Measurements from ENCODE around the gene ERBB4. TPM values are rescaled to one million over a fixed set of nuclear protein-coding genes. Genes with fewer than 3 reads are reported as not detected.

ERBB4 gene
- total RNA-seq, 5 donors from 2014 or later (not counting 1 experiment from before 2014, with no cell fraction given), result 0.03 to 0.06 TPM; not detected in 3

GRCh38 chr2:212136216-212136795 is 402.3 kb downstream of the ERBB4 start:
- peaks cover 0 to 8% (median 0%) of the 10 kb centered on the region in 3 donors for H3K9me3 Mint-ChIP-seq
- CTCF ChIA-PET, result no interaction called here
- no peak overlapping the region for H3K27ac Mint-ChIP-seq
- POLR2A ChIA-PET, result no interaction called here
- H3K36me3 ChIP-seq (ENCODE audit: control insufficient read depth in 2 of 2, extremely low read depth in 1 of 2, insufficient read depth in 1 of 2, low read length in 1 of 2), result no peaks in the 10 kb centered on the region
- no peak overlapping the region for H3K27ac ChIP-seq (ENCODE audit: low read length)
- WGBS (ENCODE audit: insufficient coverage), result no CpG with 5 or more reads among the region's 2 CpGs
- no peak overlapping the region for H3K4me3 ChIP-seq (ENCODE audit: control insufficient read depth in 1 of 2, extremely low read depth in 1 of 2, low read length in 1 of 2)
- H3K4me1 Mint-ChIP-seq, result no peaks in the 10 kb centered on the region
- no peaks in the 10 kb centered on the region for H3K4me1 ChIP-seq (ENCODE audit: control insufficient read depth in 1 of 2, extremely low read depth in 1 of 2, insufficient read depth in 2 of 2, low read length in 2 of 2)
- no peaks in the 10 kb centered on the region for H3K36me3 Mint-ChIP-seq
- H3K27me3 ChIP-seq (replicated peaks in 1 of 2; ENCODE audit: control insufficient read depth in 2 of 2, extremely low read depth in 1 of 2, insufficient read depth in 2 of 2, low read length in 1 of 2), result no peaks in the 10 kb centered on the region
- no peak overlapping the region for H3K4me3 Mint-ChIP-seq
- ATAC-seq (replicated peaks in 1 of 4) (no peak), DNase-seq (no peak)
- no peaks in the 10 kb centered on the region for H3K27me3 Mint-ChIP-seq
- H3K9me3 ChIP-seq, result no peaks in the 10 kb centered on the region

GRCh38 chr2:212135739-212136138 is 402.9 kb downstream of the ERBB4 start:
- no peaks in the 10 kb centered on the region for H3K27me3 Mint-ChIP-seq
- peaks cover 0 to 8% (median 0%) of the 10 kb centered on the region in 3 donors for H3K9me3 Mint-ChIP-seq
- DNase-seq, result no peak
- no peak overlapping the region for H3K27ac Mint-ChIP-seq
- no peaks in the 10 kb centered on the region for H3K9me3 ChIP-seq
- H3K4me3 Mint-ChIP-seq, result no peak overlapping the region
- no peak for ATAC-seq (replicated peaks in 1 of 4)
- H3K36me3 ChIP-seq (ENCODE audit: control insufficient read depth in 2 of 2, extremely low read depth in 1 of 2, insufficient read depth in 1 of 2, low read length in 1 of 2), result no peaks in the 10 kb centered on the region
- CTCF ChIA-PET, result no interaction called here
- POLR2A ChIA-PET, result no interaction called here
- no peak overlapping the region for H3K27ac ChIP-seq (ENCODE audit: low read length)
- H3K4me1 ChIP-seq (ENCODE audit: control insufficient read depth in 1 of 2, extremely low read depth in 1 of 2, insufficient read depth in 2 of 2, low read length in 2 of 2), result no peaks in the 10 kb centered on the region
- no CpG with 5 or more reads among the region's 2 CpGs for WGBS (ENCODE audit: insufficient coverage)
- H3K4me3 ChIP-seq (ENCODE audit: control insufficient read depth in 1 of 2, extremely low read depth in 1 of 2, low read length in 1 of 2), result no peak overlapping the region
- H3K4me1 Mint-ChIP-seq, result no peaks in the 10 kb centered on the region
- H3K27me3 ChIP-seq (replicated peaks in 1 of 2; ENCODE audit: control insufficient read depth in 2 of 2, extremely low read depth in 1 of 2, insufficient read depth in 2 of 2, low read length in 1 of 2), result no peaks in the 10 kb centered on the region
- H3K36me3 Mint-ChIP-seq, result no peaks in the 10 kb centered on the region

- no peak overlapping the region for H3K27ac ChIP-seq (ENCODE audit: low read length)
- Mint-ChIP-seq H3K9me3 (peaks cover 0 to 10% (median 3%) of the 10 kb centered on the region in 3 donors), H3K36me3 (no peaks in the 10 kb centered on the region), H3K4me1 (no peaks in the 10 kb centered on the region), H3K27ac (no peak overlapping the region), H3K27me3 (no peaks in the 10 kb centered on the region), H3K4me3 (no peak overlapping the region)
- WGBS (ENCODE audit: insufficient coverage), result no CpG with 5 or more reads among the region's 2 CpGs
- H3K4me1 ChIP-seq (ENCODE audit: control insufficient read depth in 1 of 2, extremely low read depth in 1 of 2, insufficient read depth in 2 of 2, low read length in 2 of 2), result no peaks in the 10 kb centered on the region
- ATAC-seq (replicated peaks in 1 of 4) (no peak), DNase-seq (no peak)
- H3K27me3 ChIP-seq (replicated peaks in 1 of 2; ENCODE audit: control insufficient read depth in 2 of 2, extremely low read depth in 1 of 2, insufficient read depth in 2 of 2, low read length in 1 of 2), result no peaks in the 10 kb centered on the region
- ChIA-PET POLR2A (no interaction called here), CTCF (no interaction called here)
- H3K9me3 ChIP-seq, result no peaks in the 10 kb centered on the region
- H3K4me3 ChIP-seq (ENCODE audit: control insufficient read depth in 1 of 2, extremely low read depth in 1 of 2, low read length in 1 of 2), result no peak overlapping the region
- no peaks in the 10 kb centered on the region for H3K36me3 ChIP-seq (ENCODE audit: control insufficient read depth in 2 of 2, extremely low read depth in 1 of 2, insufficient read depth in 1 of 2, low read length in 1 of 2)
Measured at GRCh38 chr2:212133337-212133736, 405.3 kb downstream of the ERBB4 start.

- Mint-ChIP-seq H3K4me3 (no peak overlapping the region), H3K27ac (no peak overlapping the region), H3K36me3 (no peaks in the 10 kb centered on the region), H3K4me1 (no peaks in the 10 kb centered on the region), H3K9me3 (peaks cover 5 to 11% (median 5%) of the 10 kb centered on the region in 3 donors), H3K27me3 (no peaks in the 10 kb centered on the region)
- Histone ChIP-seq H3K36me3 (ENCODE audit: control insufficient read depth in 2 of 2, extremely low read depth in 1 of 2, insufficient read depth in 1 of 2, low read length in 1 of 2) (no peaks in the 10 kb centered on the region), H3K9me3 (no peaks in the 10 kb centered on the region), H3K27ac (ENCODE audit: low read length) (no peak overlapping the region), H3K4me1 (ENCODE audit: control insufficient read depth in 1 of 2, extremely low read depth in 1 of 2, insufficient read depth in 2 of 2, low read length in 2 of 2) (no peaks in the 10 kb centered on the region), H3K4me3 (ENCODE audit: control insufficient read depth in 1 of 2, extremely low read depth in 1 of 2, low read length in 1 of 2) (no peak overlapping the region), H3K27me3 (replicated peaks in 1 of 2; ENCODE audit: control insufficient read depth in 2 of 2, extremely low read depth in 1 of 2, insufficient read depth in 2 of 2, low read length in 1 of 2) (no peaks in the 10 kb centered on the region)
- POLR2A ChIA-PET, result no interaction called here
- WGBS (ENCODE audit: insufficient coverage), result 81% methylated on average over 8 of the region's 10 CpGs
- ATAC-seq (replicated peaks in 1 of 4) (no peak), DNase-seq (no peak)
- CTCF ChIA-PET, result no interaction called here
Measured at GRCh38 chr2:212124598-212124997, 414.0 kb downstream of the ERBB4 start.

GRCh38 chr2:212119591-212119990 is 419.0 kb downstream of the ERBB4 start:
- no peak for ATAC-seq (replicated peaks in 1 of 4)
- no peak overlapping the region for H3K4me3 Mint-ChIP-seq
- H3K4me1 Mint-ChIP-seq, result no peaks in the 10 kb centered on the region
- H3K9me3 Mint-ChIP-seq, result peaks cover 0 to 5% (median 1%) of the 10 kb centered on the region in 3 donors
- H3K36me3 Mint-ChIP-seq, result no peaks in the 10 kb centered on the region
- Histone ChIP-seq H3K4me1 (ENCODE audit: control insufficient read depth in 1 of 2, extremely low read depth in 1 of 2, insufficient read depth in 2 of 2, low read length in 2 of 2) (no peaks in the 10 kb centered on the region), H3K27ac (ENCODE audit: low read length) (no peak overlapping the region), H3K27me3 (replicated peaks in 1 of 2; ENCODE audit: control insufficient read depth in 2 of 2, extremely low read depth in 1 of 2, insufficient read depth in 2 of 2, low read length in 1 of 2) (no peaks in the 10 kb centered on the region), H3K9me3 (no peaks in the 10 kb centered on the region), H3K4me3 (ENCODE audit: control insufficient read depth in 1 of 2, extremely low read depth in 1 of 2, low read length in 1 of 2) (no peak overlapping the region), H3K36me3 (ENCODE audit: control insufficient read depth in 2 of 2, extremely low read depth in 1 of 2, insufficient read depth in 1 of 2, low read length in 1 of 2) (no peaks in the 10 kb centered on the region)
- ChIA-PET CTCF (no interaction called here), POLR2A (no interaction called here)
- H3K27me3 Mint-ChIP-seq, result no peaks in the 10 kb centered on the region
- H3K27ac Mint-ChIP-seq, result no peak overlapping the region
- DNase-seq, result no peak
- WGBS (ENCODE audit: insufficient coverage), result 56% methylated on average over 1 of the region's 2 CpGs

GRCh38 chr2:212117926-212118325 is 420.7 kb downstream of the ERBB4 start:
- no peaks in the 10 kb centered on the region for H3K27me3 Mint-ChIP-seq
- no CpG with 5 or more reads among the region's 2 CpGs for WGBS (ENCODE audit: insufficient coverage)
- H3K27me3 ChIP-seq (replicated peaks in 1 of 2; ENCODE audit: control insufficient read depth in 2 of 2, extremely low read depth in 1 of 2, insufficient read depth in 2 of 2, low read length in 1 of 2), result no peaks in the 10 kb centered on the region
- H3K9me3 Mint-ChIP-seq, result peaks cover 0 to 7% (median 1%) of the 10 kb centered on the region in 3 donors
- CTCF ChIA-PET, result no interaction called here
- POLR2A ChIA-PET, result no interaction called here
- no peak overlapping the region for H3K27ac ChIP-seq (ENCODE audit: low read length)
- H3K4me3 Mint-ChIP-seq, result no peak overlapping the region
- no peak overlapping the region for H3K27ac Mint-ChIP-seq
- ATAC-seq (replicated peaks in 1 of 4), result no peak
- H3K4me1 ChIP-seq (ENCODE audit: control insufficient read depth in 1 of 2, extremely low read depth in 1 of 2, insufficient read depth in 2 of 2, low read length in 2 of 2), result no peaks in the 10 kb centered on the region
- no peaks in the 10 kb centered on the region for H3K4me1 Mint-ChIP-seq
- H3K4me3 ChIP-seq (ENCODE audit: control insufficient read depth in 1 of 2, extremely low read depth in 1 of 2, low read length in 1 of 2), result no peak overlapping the region
- no peak for DNase-seq
- H3K36me3 Mint-ChIP-seq, result no peaks in the 10 kb centered on the region
- no peaks in the 10 kb centered on the region for H3K9me3 ChIP-seq
- no peaks in the 10 kb centered on the region for H3K36me3 ChIP-seq (ENCODE audit: control insufficient read depth in 2 of 2, extremely low read depth in 1 of 2, insufficient read depth in 1 of 2, low read length in 1 of 2)

- CTCF ChIA-PET, result no interaction called here
Measured at GRCh38 chr2:212114489-212114888, 424.1 kb downstream of the ERBB4 start.

More at GRCh38 chr2:212114489-212114888, 424.1 kb downstream of the ERBB4 start:
- Mint-ChIP-seq H3K9me3 (peaks cover 3 to 6% (median 4%) of the 10 kb centered on the region in 3 donors), H3K4me3 (no peak overlapping the region), H3K4me1 (no peaks in the 10 kb centered on the region), H3K36me3 (no peaks in the 10 kb centered on the region), H3K27ac (no peak overlapping the region), H3K27me3 (no peaks in the 10 kb centered on the region)
- 57% methylated on average over 1 of the region's 1 CpG for WGBS (ENCODE audit: insufficient coverage)
- no peaks in the 10 kb centered on the region for H3K4me1 ChIP-seq (ENCODE audit: control insufficient read depth in 1 of 2, extremely low read depth in 1 of 2, insufficient read depth in 2 of 2, low read length in 2 of 2)
- DNase-seq, result no peak
- no peak for ATAC-seq (replicated peaks in 1 of 4)
- no peaks in the 10 kb centered on the region for H3K9me3 ChIP-seq
- H3K27me3 ChIP-seq (replicated peaks in 1 of 2; ENCODE audit: control insufficient read depth in 2 of 2, extremely low read depth in 1 of 2, insufficient read depth in 2 of 2, low read length in 1 of 2), result no peaks in the 10 kb centered on the region
- H3K27ac ChIP-seq (ENCODE audit: low read length), result no peak overlapping the region
- H3K4me3 ChIP-seq (ENCODE audit: control insufficient read depth in 1 of 2, extremely low read depth in 1 of 2, low read length in 1 of 2), result no peak overlapping the region
- POLR2A ChIA-PET, result no interaction called here
- no peaks in the 10 kb centered on the region for H3K36me3 ChIP-seq (ENCODE audit: control insufficient read depth in 2 of 2, extremely low read depth in 1 of 2, insufficient read depth in 1 of 2, low read length in 1 of 2)

Measured in T-cell (primary cell).